Raji (cell line): ENCODE data around the gene EBP.

Experiments
- POLR2A ChIP-seq: IDR thresholded peaks from 2 replicates; pipeline ENCODE4 v1.6.1; 2011; ENCODE audit warnings: low read depth, low read length, control low read depth; ENCODE audit not compliant: insufficient read depth

The EBP gene

GRCh38 chrX:48540028-48540375 lies 18.4 kb downstream of the EBP start:
- TF ChIP-seq POLR2A = peak; percentile 49; the same call in 1 of the 2 replicates

- TF ChIP-seq POLR2A = no peak
These were observed 18.9 kb downstream of the EBP start for GRCh38 chrX:48540480-48540879.

GRCh38 chrX:48541140-48541814 lies 19.7 kb downstream of the EBP start:
- TF ChIP-seq POLR2A = no peak

GRCh38 chrX:48548871-48549270 lies 27.3 kb downstream of the EBP start:
- no peak for TF ChIP-seq POLR2A

- TF ChIP-seq POLR2A = no peak
These were observed 36.7 kb downstream of the EBP start for GRCh38 chrX:48558271-48558670.

- TF ChIP-seq POLR2A = no peak
These were observed 38.0 kb downstream of the EBP start for GRCh38 chrX:48559636-48560035.

- no peak for TF ChIP-seq POLR2A
These were observed 38.4 kb downstream of the EBP start for GRCh38 chrX:48560056-48560455.

GRCh38 chrX:48560681-48561080 lies 39.1 kb downstream of the EBP start:
- no peak for TF ChIP-seq POLR2A

GRCh38 chrX:48569958-48570357 lies 48.4 kb downstream of the EBP start:
- no peak for TF ChIP-seq POLR2A

GRCh38 chrX:48573690-48574269 lies 52.2 kb downstream of the EBP start:
- TF ChIP-seq POLR2A = no peak

GRCh38 chrX:48574270-48575266 lies 53.0 kb downstream of the EBP start, which contains the start of gene RBM3:
RBM3 (plus strand) TSS chrX:48574484; CDS start chrX:48575181, 697 bp downstream.
- TF ChIP-seq POLR2A = peak; percentile 65

- TF ChIP-seq POLR2A = no peak
These were observed 54.0 kb downstream of the EBP start for GRCh38 chrX:48575642-48576041.

GRCh38 chrX:48576108-48576507 lies 54.5 kb downstream of the EBP start:
- no peak for TF ChIP-seq POLR2A
